Stimulated activated CD8-positive, alpha-beta memory T cell treated with anti-CD3 and anti-CD28 coated beads, Interleukin-15, amount 100 ng/mL, for 4 hours (primary cell): ENCODE measurements around the gene NSUN6.

ENCODE experiments used
- DNase-seq, 2 donors: peaks; one replicate each; pipeline ENCODE4 v3.0.0-alpha.2; 2020; ENCODE audit warnings: low read depth in 2 of 2

NSUN6 gene

GRCh38 chr10:18501198-18501597 is 150.2 kb downstream of the NSUN6 start:
- DNase-seq = no peak

- no peak for DNase-seq
Measured at GRCh38 chr10:18500576-18500975, 150.8 kb downstream of the NSUN6 start.

GRCh38 chr10:18498998-18499397 is 152.4 kb downstream of the NSUN6 start:
- no peak for DNase-seq

GRCh38 chr10:18497806-18498369 is 153.5 kb downstream of the NSUN6 start:
- DNase-seq = no peak
